H1 (cell line): ENCODE data around the gene SMIM38. TPM values are rescaled to one million over a fixed set of nuclear protein-coding genes. Genes with fewer than 3 reads are reported as not detected.

Experiments
- CTCF ChIA-PET: fragments of 300-600 bp; sonication (Branson Sonifier 250); formaldehyde crosslinking; loops from one replicate; lab custom pipeline; 2021; ENCODE audit not compliant: partially characterized antibody; lab: Charles Lee
- POLR2A ChIA-PET: fragments of 300-600 bp; sonication (Branson Sonifier 250); formaldehyde crosslinking; loops from one replicate; lab custom pipeline; 2021; ENCODE audit warnings: inconsistent platforms; ENCODE audit not compliant: partially characterized antibody; lab: Charles Lee
- DNase-seq, 2 experiments: peaks; one replicate each; pipeline versions ENCODE4 v3.0.0 to v3.0.0-alpha.2; 2010 to 2022; ENCODE audit warnings: low spot score in 2 of 2, low read depth in 1 of 2, mixed read lengths in 1 of 2
- FAIRE-seq: peaks from 2 replicates; lab custom pipeline; 2011; peaks lifted over from hg19 to GRCh38; lab: Jason Lieb, UNC
- H2AFZ ChIP-seq: 2 replicates; pipeline ENCODE4 v1.8.1; 2012; ENCODE audit warnings: low read length, inconsistent platforms
- H2AK5ac ChIP-seq: 2 replicates; pipeline ENCODE4 v1.6.1; 2013; ENCODE audit warnings: low read depth, low read length
- H2BK120ac ChIP-seq: replicated peaks from 2 replicates; pipeline ENCODE3; 2013; ENCODE audit warnings: low read depth, low read length, inconsistent platforms
- H2BK12ac ChIP-seq: 2 replicates; pipeline ENCODE4 v1.6.1; 2013; ENCODE audit warnings: low read depth, low read length
- H2BK15ac ChIP-seq: 2 replicates; pipeline ENCODE4 v1.6.1; 2013; ENCODE audit warnings: low read length
- H2BK20ac ChIP-seq: 2 replicates; pipeline ENCODE4 v1.6.1; 2013; ENCODE audit warnings: low read length
- H2BK5ac ChIP-seq: 2 replicates; pipeline ENCODE4 v1.6.1; 2013; ENCODE audit warnings: low read depth, low read length
- H3K14ac ChIP-seq: 2 replicates; pipeline ENCODE4 v1.6.1; 2013; ENCODE audit warnings: inconsistent platforms; ENCODE audit not compliant: insufficient read length
- H3K18ac ChIP-seq: 2 replicates; pipeline ENCODE4 v1.6.1; 2013; ENCODE audit warnings: low read length; ENCODE audit errors: extremely low read depth
- H3K23ac ChIP-seq: 2 replicates; pipeline ENCODE4 v1.6.1; 2013; ENCODE audit warnings: inconsistent platforms; ENCODE audit not compliant: insufficient read length
- H3K23me2 ChIP-seq: 2 replicates; pipeline ENCODE4 v1.6.1; 2013; ENCODE audit warnings: low read depth, low read length
- H3K27ac ChIP-seq: 2 replicates; pipeline ENCODE4 v1.6.1; 2011; ENCODE audit warnings: low read depth, low read length, inconsistent platforms
- H3K27me3 ChIP-seq, 4 experiments: replicated peaks in 1 of 4; 1 replicate in 1 of 4; 2 replicates in 3 of 4; pipeline versions ENCODE4 v1.6.1 to v1.8.1; 2011 to 2013; ENCODE audit warnings: low read length in 3 of 4, mild to moderate bottlenecking in 3 of 4, inconsistent platforms in 2 of 4, mixed read lengths in 2 of 4, moderate library complexity in 1 of 4; ENCODE audit not compliant: control insufficient read depth in 3 of 4, insufficient read depth in 3 of 4; ENCODE audit errors: extremely low read depth in 1 of 4
- H3K36me3 ChIP-seq, 4 experiments: 2 replicates each; pipeline versions ENCODE4 v1.6.1 to v1.8.1; 2011 to 2013; ENCODE audit warnings: mild to moderate bottlenecking in 4 of 4, low read length in 3 of 4, moderate library complexity in 2 of 4, control low read depth in 1 of 4, inconsistent platforms in 1 of 4; ENCODE audit not compliant: insufficient read depth in 4 of 4, control insufficient read depth in 2 of 4
- H3K4ac ChIP-seq: replicated peaks from 2 replicates; pipeline ENCODE3; 2013; ENCODE audit warnings: low read length, low read depth, mixed read lengths, inconsistent platforms; ENCODE audit not compliant: insufficient read length
- H3K4me1 ChIP-seq, 4 experiments: replicated peaks in 1 of 4; 1 replicate in 1 of 4; 2 replicates in 3 of 4; pipeline versions ENCODE4 v1.6.1 to v1.8.1; 2011 to 2013; ENCODE audit warnings: low read length in 3 of 4, inconsistent platforms in 2 of 4, mixed read lengths in 1 of 4; ENCODE audit not compliant: insufficient read depth in 4 of 4, control insufficient read depth in 3 of 4
- H3K4me2 ChIP-seq, 2 experiments: 2 replicates each; pipeline versions ENCODE4 v1.6.1 to v1.8.1; 2011 to 2013; ENCODE audit warnings: low read depth in 2 of 2, low read length in 2 of 2, control low read depth in 1 of 2, inconsistent platforms in 1 of 2, mild to moderate bottlenecking in 1 of 2; ENCODE audit not compliant: insufficient read depth in 1 of 2
- H3K4me3 ChIP-seq, 4 experiments: fragments of 200-600, 300-600 bp in 1 of 4; sonication (generic), shearing (Covaris generic), sonication (Bioruptor Twin) in 1 of 4; 2 replicates each; pipeline versions ENCODE4 v1.5.1 to v1.8.1; 2011 to 2016; ENCODE audit warnings: low read length in 4 of 4, low read depth in 3 of 4, control low read depth in 2 of 4, inconsistent platforms in 2 of 4, mild to moderate bottlenecking in 2 of 4, mixed read lengths in 1 of 4, moderate library complexity in 1 of 4; ENCODE audit not compliant: insufficient read depth in 2 of 4; ENCODE audit errors: extremely low read depth in 1 of 4
- H3K56ac ChIP-seq: replicated peaks from 2 replicates; pipeline ENCODE3; 2013; ENCODE audit warnings: low read depth, mild to moderate bottlenecking, mixed read lengths, low read length, inconsistent platforms; ENCODE audit not compliant: insufficient read length
- H3K79me1 ChIP-seq: 2 replicates; pipeline ENCODE4 v1.6.1; 2013; ENCODE audit warnings: low read depth, low read length, control low read depth
- H3K79me2 ChIP-seq, 2 experiments: 2 replicates each; pipeline versions ENCODE4 v1.6.1 to v1.8.1; 2012 to 2013; ENCODE audit warnings: low read length in 2 of 2, mild to moderate bottlenecking in 2 of 2, inconsistent platforms in 1 of 2; ENCODE audit not compliant: insufficient read depth in 2 of 2, control insufficient read depth in 1 of 2
- H3K9ac ChIP-seq, 4 experiments: replicated peaks in 1 of 4; 1 replicate in 1 of 4; 2 replicates in 3 of 4; pipeline versions ENCODE4 v1.6.1 to v1.8.1; 2011 to 2013; ENCODE audit warnings: low read depth in 3 of 4, low read length in 3 of 4, control low read depth in 2 of 4, mild to moderate bottlenecking in 2 of 4, moderate library complexity in 2 of 4, inconsistent platforms in 1 of 4; ENCODE audit errors: extremely low read depth in 1 of 4
- H3K9me3 ChIP-seq, 2 experiments: 2 replicates each; pipeline versions ENCODE4 v1.6.1 to v1.8.1; 2012 to 2013; ENCODE audit warnings: mild to moderate bottlenecking in 2 of 2, moderate library complexity in 2 of 2, control low read depth in 1 of 2, inconsistent platforms in 1 of 2, low read depth in 1 of 2, low read length in 1 of 2, mixed read lengths in 1 of 2; ENCODE audit not compliant: insufficient read depth in 2 of 2
- H4K20me1 ChIP-seq, 2 experiments: replicated peaks in 1 of 2; 2 replicates each; pipeline versions ENCODE3 to v1.8.1; 2011 to 2013; ENCODE audit warnings: inconsistent platforms in 2 of 2, low read length in 2 of 2, mild to moderate bottlenecking in 1 of 2; ENCODE audit not compliant: insufficient read depth in 2 of 2, control insufficient read depth in 1 of 2
- H4K5ac ChIP-seq: 2 replicates; pipeline ENCODE4 v1.6.1; 2013; ENCODE audit warnings: low read length, low read depth, mixed read lengths, inconsistent platforms; ENCODE audit not compliant: insufficient read length
- H4K8ac ChIP-seq: 2 replicates; pipeline ENCODE4 v1.8.0; 2013; ENCODE audit warnings: mild to moderate bottlenecking, moderate library complexity, low read length, inconsistent platforms; ENCODE audit not compliant: insufficient read depth; ENCODE audit errors: extremely low read depth
- H4K91ac ChIP-seq: replicated peaks from 2 replicates; pipeline ENCODE3; 2013; ENCODE audit warnings: low read length, mixed read lengths, inconsistent platforms; ENCODE audit not compliant: insufficient read length
- KDM4A ChIP-seq: IDR thresholded peaks from one replicate; pipeline ENCODE4 v1.7.1; 2012; ENCODE audit warnings: low read depth, mild to moderate bottlenecking, moderate library complexity, low read length, inconsistent platforms; ENCODE audit not compliant: severe bottlenecking
- MAFK ChIP-seq: IDR thresholded peaks from 2 replicates; pipeline ENCODE4 v1.6.1; 2012; ENCODE audit warnings: low read depth, mild to moderate bottlenecking, improper control_type of control experiment, low read length
- RAD21 ChIP-seq, 2 experiments: IDR thresholded peaks in 1 of 2; conservative IDR thresholded peaks in 1 of 2; 2 replicates each; pipeline ENCODE4 v1.6.1; 2011; ENCODE audit warnings: low read depth in 2 of 2, low read length in 2 of 2, improper control_type of control experiment in 1 of 2, inconsistent platforms in 1 of 2, mild to moderate bottlenecking in 1 of 2, moderate library complexity in 1 of 2
- WGBS, 2 experiments: shearing (Covaris generic) in 1 of 2; methylation state at CpG; one replicate each; pipeline versions ENCODE4 v1.1.6 to v1.1.7; 2013 to 2015; ENCODE audit warnings: low lambda C conversion rate in 2 of 2, mixed read lengths in 2 of 2, inconsistent platforms in 1 of 2, low coverage in 1 of 2, missing lambda C conversion rate in 1 of 2; ENCODE audit not compliant: insufficient replicate concordance in 2 of 2, insufficient coverage in 1 of 2, insufficient read length in 1 of 2; ENCODE audit errors: extremely low coverage in 1 of 2, missing lambda C conversion rate in 1 of 2; 5-methylcytosine and 5-hydroxymethylcytosine counted together
- polyA plus RNA-seq, 7 experiments: library from polyadenylated mRNA; depleted of rRNA in 3 of 7; stranded (reverse) in 5 of 7; unstranded in 2 of 7; fragments of >200 nt in 5 of 7; fragments of 200-250 nt in 2 of 7; gene quantifications; 1 replicate in 5 of 7; 2 replicates in 1 of 7; 4 replicates in 1 of 7; pipeline versions ENCODE4 v1.2.1 to v1.2.3, GENCODE V29; 2011 to 2013; ENCODE audit warnings: missing spikeins in 2 of 7, mixed read lengths in 2 of 7
- total RNA-seq: library from RNA; stranded (reverse); fragmentation: NEBNext Ultra II Directional; extraction: Animal tissue kit (Norgen Biotek cat#: 25700); gene quantifications from 2 replicates; pipeline ENCODE4 v1.2.1, GENCODE V29; 2021
- TF ChIP-seq, protein P1 (sequence below): IDR thresholded peaks from 2 replicates; pipeline ENCODE4 v1.6.1; 2012; ENCODE audit warnings: low read length, inconsistent platforms
- TF ChIP-seq, protein P2 (sequence below): IDR thresholded peaks from 2 replicates; pipeline ENCODE4 v1.6.1; 2012; ENCODE audit warnings: inconsistent platforms

The SMIM38 gene
- total and polyA plus RNA-seq, 2 of the 8 experiments (the other 6 are each of a cell fraction or from before 2014, with no cell fraction given) = 0.17 to 0.20 TPM

DNA sequence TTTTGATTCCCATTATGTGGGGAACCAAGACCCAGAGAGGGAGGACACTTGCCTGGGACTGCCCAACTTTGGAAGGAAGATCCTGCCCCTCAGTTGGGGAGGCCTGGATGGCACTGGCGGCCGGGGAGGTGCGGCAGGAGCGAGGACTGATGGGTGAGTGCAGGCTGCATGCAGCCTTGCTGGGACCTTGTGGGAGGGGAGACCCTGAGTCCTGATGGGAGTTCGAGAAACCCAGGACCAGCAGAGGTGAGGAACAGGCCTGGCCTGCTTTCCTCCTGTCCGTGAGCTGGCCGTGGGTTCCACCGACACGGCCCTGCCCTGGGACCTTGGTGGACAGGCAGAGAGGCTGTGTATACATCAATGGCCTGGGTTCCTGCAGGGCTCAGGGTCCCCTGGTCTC, 19.3 kb upstream of the SMIM38 start:
- Histone ChIP-seq H3K36me3 (no peaks in the 10 kb centered on the region), H2AFZ (no peak overlapping the region), H2BK15ac (no peak overlapping the region), H3K9me3 (peaks cover 11 to 13% of the 10 kb centered on the region in 2 experiments), H3K27ac (no peak overlapping the region), H3K27me3 (no peaks in the 10 kb centered on the region), H3K4me3 (no peak overlapping the region), H4K5ac (no peak overlapping the region), H4K8ac (no peak overlapping the region), H3K4me1 (peaks cover 0 to 2% (median 0%) of the 10 kb centered on the region in 4 experiments; a peak in 3 of 7 replicates), H3K23me2 (no peaks in the 10 kb centered on the region), H3K79me2 (no peaks in the 10 kb centered on the region), H3K18ac (no peak overlapping the region), H4K91ac (no peak overlapping the region), H2AK5ac (no peak overlapping the region; the same call in 1 of the 2 replicates), H2BK12ac (no peak overlapping the region), H2BK5ac (no peak overlapping the region), H2BK120ac (no peak overlapping the region), H3K23ac (no peak overlapping the region), H3K14ac (no peak overlapping the region), H3K9ac (no peak overlapping the region), H3K56ac (no peak overlapping the region), H2BK20ac (no peak overlapping the region), H3K4me2 (no peak overlapping the region), H4K20me1 (no peaks in the 10 kb centered on the region), H3K79me1 (no peaks in the 10 kb centered on the region), H3K4ac (no peak overlapping the region)
- TF ChIP-seq RAD21 (IDR thresholded peaks at IDR 0.05 in 1 of 2, conservative IDR thresholded peaks at IDR 0.05 in 1 of 2; ENCODE audit: low read depth in 2 of 2, low read length in 2 of 2) (no peak), MAFK (no peak), KDM4A (no peak)
- TF ChIP-seq, protein P1, sequence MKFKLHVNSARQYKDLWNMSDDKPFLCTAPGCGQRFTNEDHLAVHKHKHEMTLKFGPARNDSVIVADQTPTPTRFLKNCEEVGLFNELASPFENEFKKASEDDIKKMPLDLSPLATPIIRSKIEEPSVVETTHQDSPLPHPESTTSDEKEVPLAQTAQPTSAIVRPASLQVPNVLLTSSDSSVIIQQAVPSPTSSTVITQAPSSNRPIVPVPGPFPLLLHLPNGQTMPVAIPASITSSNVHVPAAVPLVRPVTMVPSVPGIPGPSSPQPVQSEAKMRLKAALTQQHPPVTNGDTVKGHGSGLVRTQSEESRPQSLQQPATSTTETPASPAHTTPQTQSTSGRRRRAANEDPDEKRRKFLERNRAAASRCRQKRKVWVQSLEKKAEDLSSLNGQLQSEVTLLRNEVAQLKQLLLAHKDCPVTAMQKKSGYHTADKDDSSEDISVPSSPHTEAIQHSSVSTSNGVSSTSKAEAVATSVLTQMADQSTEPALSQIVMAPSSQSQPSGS = no peak
- TF ChIP-seq, protein P2, sequence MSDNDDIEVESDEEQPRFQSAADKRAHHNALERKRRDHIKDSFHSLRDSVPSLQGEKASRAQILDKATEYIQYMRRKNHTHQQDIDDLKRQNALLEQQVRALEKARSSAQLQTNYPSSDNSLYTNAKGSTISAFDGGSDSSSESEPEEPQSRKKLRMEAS = no peak
- ChIA-PET POLR2A (no interaction called here), CTCF (interaction anchor here (1.5 kb wide), 1 partner anchor 36 kb away, joined by 6 read pairs; no protein-coding TSS in a partner anchor)
- WGBS, 2 experiments = 90% methylated on average over 9 of the region's 9 CpGs; no CpG with 5 or more reads in 1 of the 2 experiments
- DNase-seq (no peak), FAIRE-seq (no peak)
